IMR-90 (cell line): ENCODE data around the gene GRIK3. TPM values are rescaled to one million over a fixed set of nuclear protein-coding genes. Genes with fewer than 3 reads are reported as not detected.

ENCODE experiments used
- ATAC-seq: fragments of 200-7000 bp; cut with Tn5 transposase; 2 replicates; pipeline ENCODE4 v1.9.1; 2020; ENCODE audit warnings: low read depth, mild to moderate bottlenecking, moderate library complexity
- BruUV-seq: library from RNA; stranded (reverse); fragments of 400-500 nt; replicated peaks from 2 replicates; lab custom pipeline; 2021; lab: Mats Ljungman, UMichigan
- CTCF ChIA-PET: fragments of 300-600 bp; formaldehyde crosslinking; extraction: SDS; loops from one replicate; lab custom pipeline; 2021; ENCODE audit warnings: antibody characterized with exemption; lab: Yijun Ruan, JAX
- POLR2A ChIA-PET: fragments of 300-600 bp; sonication (Branson Sonifier 250); formaldehyde crosslinking; loops from one replicate; lab custom pipeline; 2022; ENCODE audit warnings: antibody characterized with exemption; ENCODE audit not compliant: unreplicated experiment; lab: Charles Lee
- DNase-seq: peaks from one replicate; pipeline ENCODE4 v3.0.0; 2013
- H2AFZ ChIP-seq: replicated peaks from 2 replicates; pipeline ENCODE3; 2013; ENCODE audit warnings: low read length, mild to moderate bottlenecking; ENCODE audit not compliant: poor library complexity
- H2AK5ac ChIP-seq: 2 replicates; pipeline ENCODE4 v1.6.1; 2013; ENCODE audit warnings: low read depth, low read length, inconsistent platforms
- H2AK9ac ChIP-seq: replicated peaks from 2 replicates; pipeline ENCODE3; 2013; ENCODE audit warnings: mild to moderate bottlenecking, low read depth, low read length, moderate library complexity; ENCODE audit not compliant: poor library complexity
- H2BK120ac ChIP-seq: 2 replicates; pipeline ENCODE4 v1.6.1; 2013; ENCODE audit warnings: low read depth, low read length, inconsistent platforms
- H2BK15ac ChIP-seq: 3 replicates; pipeline ENCODE4 v1.6.1; 2013; ENCODE audit warnings: low read depth, low read length, inconsistent platforms
- H2BK20ac ChIP-seq: 2 replicates; pipeline ENCODE4 v1.6.1; 2013; ENCODE audit warnings: low read depth, mild to moderate bottlenecking, inconsistent platforms, low read length, moderate library complexity
- H2BK5ac ChIP-seq: 2 replicates; pipeline ENCODE4 v1.6.1; 2013; ENCODE audit warnings: mild to moderate bottlenecking, low read depth, low read length, inconsistent platforms; ENCODE audit not compliant: poor library complexity, severe bottlenecking
- H3K14ac ChIP-seq: replicated peaks from 2 replicates; pipeline ENCODE4 v1.6.1; 2013; ENCODE audit warnings: low read depth, low read length, inconsistent platforms
- H3K18ac ChIP-seq: 2 replicates; pipeline ENCODE4 v1.6.1; 2013; ENCODE audit warnings: low read depth, low read length, control low read depth
- H3K23ac ChIP-seq: 2 replicates; pipeline ENCODE4 v1.6.1; 2013; ENCODE audit warnings: low read depth, low read length, inconsistent platforms
- H3K27ac ChIP-seq: 2 replicates; pipeline ENCODE4 v1.5.1; 2013; ENCODE audit warnings: mild to moderate bottlenecking, control low read depth, low read length; ENCODE audit not compliant: insufficient read depth
- H3K27me3 ChIP-seq: 2 replicates; pipeline ENCODE4 v1.6.1; 2013; ENCODE audit warnings: low read length; ENCODE audit not compliant: control insufficient read depth, insufficient read depth
- H3K36me3 ChIP-seq: 2 replicates; pipeline ENCODE4 v1.6.1; 2013; ENCODE audit warnings: low read length, mixed read lengths; ENCODE audit not compliant: control insufficient read depth, insufficient read depth
- H3K4ac ChIP-seq: 2 replicates; pipeline ENCODE4 v1.6.1; 2013; ENCODE audit warnings: low read depth, low read length, inconsistent platforms
- H3K4me1 ChIP-seq: 2 replicates; pipeline ENCODE4 v1.6.1; 2013; ENCODE audit warnings: low read length, mixed read lengths; ENCODE audit not compliant: control insufficient read depth, insufficient read depth
- H3K4me2 ChIP-seq: 2 replicates; pipeline ENCODE4 v1.6.1; 2013; ENCODE audit warnings: low read depth, mild to moderate bottlenecking, control low read depth, low read length, moderate library complexity
- H3K4me3 ChIP-seq: 2 replicates; pipeline ENCODE4 v1.5.1; 2013; ENCODE audit warnings: low read depth, mild to moderate bottlenecking, control low read depth, low read length, moderate library complexity; ENCODE audit not compliant: insufficient read depth
- H3K56ac ChIP-seq: 2 replicates; pipeline ENCODE4 v1.6.1; 2013; ENCODE audit warnings: low read length, inconsistent platforms; ENCODE audit not compliant: insufficient read depth; ENCODE audit errors: extremely low read depth
- H3K79me1 ChIP-seq, 2 experiments: 2 replicates each; pipeline ENCODE4 v1.6.1; 2013; ENCODE audit warnings: low read length in 2 of 2, inconsistent platforms in 1 of 2, low read depth in 1 of 2
- H3K9ac ChIP-seq: 2 replicates; pipeline ENCODE4 v1.6.1; 2013; ENCODE audit warnings: low read depth, low read length, control low read depth
- H3K9me1 ChIP-seq: 2 replicates; pipeline ENCODE4 v1.6.1; 2013; ENCODE audit warnings: low read length, inconsistent platforms; ENCODE audit not compliant: insufficient read depth
- H3K9me3 ChIP-seq: 2 replicates; pipeline ENCODE4 v1.6.1; 2013; ENCODE audit warnings: low read length; ENCODE audit not compliant: control insufficient read depth, insufficient read depth
- H4K20me1 ChIP-seq: 2 replicates; pipeline ENCODE4 v1.6.1; 2013; ENCODE audit warnings: low read length, inconsistent platforms; ENCODE audit not compliant: insufficient read depth
- H4K5ac ChIP-seq: 2 replicates; pipeline ENCODE4 v1.6.1; 2013; ENCODE audit warnings: mild to moderate bottlenecking, low read depth, low read length, control low read depth
- H4K8ac ChIP-seq, 2 experiments: 2 replicates each; pipeline ENCODE4 v1.6.1; 2013; ENCODE audit warnings: low read depth in 2 of 2, low read length in 2 of 2, control low read depth in 1 of 2, inconsistent platforms in 1 of 2
- H4K91ac ChIP-seq: 2 replicates; pipeline ENCODE4 v1.6.1; 2013; ENCODE audit warnings: low read depth, low read length, inconsistent platforms; ENCODE audit not compliant: insufficient read depth
- CHD1 ChIP-seq: IDR thresholded peaks from 2 replicates; pipeline ENCODE4 v1.6.1; 2012; ENCODE audit warnings: low read depth, low read length, improper control_type of control experiment
- FOS ChIP-seq: fragments of 150-350 bp; IDR thresholded peaks from 2 replicates; pipeline ENCODE4 v1.6.1; 2016; ENCODE audit warnings: low read depth, low read length
- MAZ ChIP-seq: IDR thresholded peaks from 2 replicates; pipeline ENCODE4 v1.6.1; 2012; ENCODE audit warnings: low read depth, mild to moderate bottlenecking, low read length, improper control_type of control experiment, moderate library complexity, borderline replicate concordance
- POLR2A ChIP-seq: IDR thresholded peaks from 2 replicates; pipeline ENCODE4 v1.6.1; 2012; ENCODE audit warnings: mild to moderate bottlenecking, low read depth, low read length
- WGBS, 2 experiments: methylation state at CpG; one replicate each; pipeline versions ENCODE4 v1.1.5 to v1.1.7; 2013; ENCODE audit warnings: missing lambda C conversion rate in 2 of 2; ENCODE audit not compliant: insufficient read length in 1 of 2; ENCODE audit errors: extremely low coverage in 2 of 2; 5-methylcytosine and 5-hydroxymethylcytosine counted together
- dilution Hi-C: fragments of 300-500 bp; cut with HindIII; formaldehyde crosslinking; loops from one replicate; pipeline ENCODE4 v1.14.3; 2018; ENCODE audit warnings: low sequenced_read_pairs; ENCODE audit not compliant: unreplicated experiment
- in situ Hi-C: fragments of 300-500 bp; cut with MboI; formaldehyde crosslinking; loops from 3 replicates; pipeline ENCODE4 v1.14.3; 2019; ENCODE audit warnings: low sequenced_read_pairs, inconsistent platforms, mixed read lengths
- intact Hi-C: fragments of 100-400 bp; cut with micrococcal nuclease; formaldehyde crosslinking; loops from 2 replicates; pipeline ENCODE4 v1.10.0; 2022
- polyA plus RNA-seq, 3 experiments: library from polyadenylated mRNA; depleted of rRNA; stranded (reverse); fragments of >200 nt; gene quantifications; 2 replicates each; pipeline ENCODE4 v1.2.3, GENCODE V29; 2012; ENCODE audit warnings: low replicate concordance in 1 of 3
- total RNA-seq: library from RNA; depleted of rRNA; stranded (reverse); fragments of >200 nt; gene quantifications from 2 replicates; pipeline ENCODE4 v1.2.3, GENCODE V29; 2012

Gene GRIK3
- total and polyA plus RNA-seq, 2 of the 4 experiments (the other 2 are of a cell fraction) = not detected

- Histone ChIP-seq H3K36me3 (no peaks in the 10 kb centered on the region), H3K14ac (no peak overlapping the region), H3K27ac (no peak overlapping the region), H4K20me1 (no peaks in the 10 kb centered on the region; the same call in 1 of the 2 replicates), H2BK20ac (no peak overlapping the region), H2BK15ac (no peak overlapping the region), H2BK5ac (no peak overlapping the region), H3K9me1 (no peaks in the 10 kb centered on the region), H2AK5ac (no peak overlapping the region), H3K9me3 (no peaks in the 10 kb centered on the region), H3K23ac (no peak overlapping the region), H3K56ac (no peak overlapping the region), H3K79me1 (no peaks in the 10 kb centered on the region), H2AK9ac (no peak overlapping the region), H2BK120ac (no peak overlapping the region), H3K18ac (no peak overlapping the region), H3K4ac (no peak overlapping the region), H3K4me1 (no peaks in the 10 kb centered on the region), H3K9ac (no peak overlapping the region), H3K4me2 (no peak overlapping the region), H2AFZ (no peak overlapping the region), H3K4me3 (no peak overlapping the region), H4K91ac (no peak overlapping the region), H4K8ac (no peak overlapping the region), H4K5ac (no peak overlapping the region), H3K27me3 (no peaks in the 10 kb centered on the region; the same call in 1 of the 2 replicates)
- no CpG with 5 or more reads among the region's 2 CpGs for WGBS, 2 experiments
- DNase-seq (no peak), ATAC-seq (no peak)
- CTCF ChIA-PET = no interaction called here
- dilution Hi-C loops = no loop called here
- TF ChIP-seq MAZ = no peak
- no peak for TF ChIP-seq CHD1
- no peak for TF ChIP-seq FOS
- no peak for TF ChIP-seq POLR2A
- POLR2A ChIA-PET = no interaction called here
- in situ Hi-C loops = no loop called here
- BruUV-seq = no TSS peak
- intact Hi-C loops = no loop called here
Observed at GRCh38 chr1:37043101-37043500, 8.8 kb upstream of the GRIK3 start.
